ENCODE measurements around the gene ARPC5L. TPM values are rescaled to one million over a fixed set of nuclear protein-coding genes. Genes with fewer than 3 reads are reported as not detected.

ARPC5L gene
- total and polyA plus RNA-seq, 2 of the 13 experiments (the other 11 are each of a cell fraction or from before 2014, with no cell fraction given) = 29.9 to 33.8 TPM

DNA sequence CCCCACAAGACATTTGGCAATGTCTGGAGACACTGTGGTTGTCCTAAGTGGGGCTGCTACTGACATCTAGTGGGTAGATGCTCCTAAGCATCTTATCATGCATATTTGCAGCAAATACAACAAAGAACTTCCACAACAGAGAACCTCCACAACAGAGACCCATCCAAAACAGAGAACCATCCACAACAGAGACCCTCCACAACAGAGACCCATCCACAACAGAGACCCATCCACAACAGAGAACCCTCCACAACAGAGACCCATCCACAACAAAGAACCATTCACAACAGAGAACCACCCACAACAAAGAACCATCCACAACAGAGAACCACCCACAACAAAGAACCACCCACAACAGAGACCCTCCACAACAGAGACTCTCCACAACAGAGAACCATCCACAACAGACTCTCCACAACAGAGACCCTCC is 32.8 kb downstream of the ARPC5L start (continued):
- peak; percentile 21; the same call in 1 of the 2 replicates for TF ChIP-seq RAD21 (CRISPR knock-in tag; IDR thresholded peaks at IDR 0.05)
- TF ChIP-seq GLI4 (CRISPR knock-in tag; IDR thresholded peaks at IDR 0.05; ENCODE audit: borderline replicate concordance) = no peak

DNA sequence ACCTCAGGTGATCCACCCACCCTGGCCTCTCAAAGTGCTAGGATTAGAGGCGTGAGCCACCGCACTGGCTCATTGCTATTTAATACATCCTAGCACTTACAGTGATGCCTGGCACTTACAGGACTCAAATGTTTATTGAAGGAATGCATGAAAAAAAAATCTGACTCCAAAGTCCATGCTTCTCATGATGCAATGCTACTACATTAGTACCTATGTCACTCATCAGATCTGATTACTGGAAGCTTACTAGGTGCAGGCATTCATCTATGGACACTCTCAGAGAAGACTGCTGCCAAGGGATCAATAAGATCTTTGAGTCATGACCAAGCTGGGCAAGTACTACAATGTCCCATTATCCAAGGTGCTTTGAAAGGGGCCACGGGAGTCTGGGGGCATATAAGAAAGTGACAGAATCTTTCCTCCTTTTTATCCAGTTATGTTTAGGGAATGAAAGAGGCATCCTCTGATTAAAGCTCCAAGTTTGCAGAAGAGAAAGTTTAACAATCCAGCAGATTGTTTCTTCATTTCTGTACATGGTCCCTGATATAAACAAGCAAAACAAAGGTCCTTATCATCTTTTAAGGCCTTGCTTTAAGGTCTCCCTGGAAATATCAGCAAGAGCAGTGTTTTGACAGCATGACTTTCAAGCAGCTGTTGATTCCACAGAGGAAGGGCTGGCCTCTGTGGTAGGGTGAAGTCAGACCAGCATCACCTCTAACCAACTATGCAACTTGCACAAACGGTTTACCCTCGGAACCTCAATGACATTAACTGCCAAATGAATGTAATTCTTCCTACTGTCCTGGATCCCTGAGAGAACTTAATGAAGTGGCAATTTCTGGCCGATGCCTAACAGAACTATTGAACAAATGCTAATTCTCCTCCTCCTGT is 35.9 kb downstream of the ARPC5L start:
- H3K4me2 ChIP-seq (ENCODE audit: low read depth, low read length) = peak overlapping the region; percentile 20; the same call in 1 of the 2 replicates
- H3K79me2 ChIP-seq (ENCODE audit: insufficient read depth, low read length) = no peaks in the 10 kb centered on the region
- H4K20me1 ChIP-seq (ENCODE audit: insufficient read depth, low read length) = no peaks in the 10 kb centered on the region
- FAIRE-seq (peak; percentile 76), ATAC-seq (peak; percentile 93), DNase-seq (ENCODE audit: low spot score) (peak; percentile 91)
- H3K4me1 ChIP-seq (ENCODE audit: insufficient read depth, low read length) = peaks cover 23% of the 10 kb centered on the region
- H3K4me3 ChIP-seq (replicated peaks in 1 of 3; ENCODE audit: insufficient read depth in 1 of 3, low read depth in 2 of 3, low read length in 3 of 3) = no peak overlapping the region
- intact Hi-C loops (cut with micrococcal nuclease; ENCODE audit: unreplicated experiment) = no loop called here
- ChIA-PET POLR2A (interaction anchor here (0.6 to 1.7 kb wide), 4 partner anchors 13 to 344 kb away, joined by 3 to 8 read pairs (median 4); partner anchors contain the start of genes HSPA5 and RPL35), CTCF (ENCODE audit: low intra/inter-chr PET ratio, low total read pairs) (no interaction called here)
- H3K9me3 ChIP-seq (ENCODE audit: low read length) = no peaks in the 10 kb centered on the region
- in situ Hi-C loops (cut with HindIII; ENCODE audit: extremely low pct_ligation_motif_present, low pct_unique_long_range_greater_than_20kb) = no loop called here
- H3K36me3 ChIP-seq (replicated peaks in 1 of 2; ENCODE audit: control insufficient read depth in 1 of 2, insufficient read depth in 2 of 2, low read length in 2 of 2) = peaks cover 10 to 32% of the 10 kb centered on the region in 2 experiments; a peak in 4 of 5 replicates
- peak overlapping the region; percentile 67 for H3K27ac ChIP-seq (ENCODE audit: extremely low read length, insufficient read depth, low read length)
- no peak overlapping the region for H2AFZ ChIP-seq (ENCODE audit: low read length)
- peak overlapping the region; percentile 15; the same call in 1 of the 2 replicates for H3K9ac ChIP-seq (ENCODE audit: insufficient read depth, low read depth, low read length)
- BruUV-seq (replicated peaks) = TSS peak; percentile 74
- WGBS (ENCODE audit: low lambda C conversion rate) = 62% methylated on average over 6 of the region's 6 CpGs
- H3K27me3 ChIP-seq (ENCODE audit: control insufficient read depth in 1 of 2, insufficient read depth in 2 of 2, low read length in 2 of 2) = no peaks in the 10 kb centered on the region
- TF ChIP-seq ZNF543 (CRISPR knock-in tag; IDR thresholded peaks at IDR 0.05) = no peak
- no peak for TF ChIP-seq FOXC1 (CRISPR knock-in tag; IDR thresholded peaks at IDR 0.05; ENCODE audit: borderline replicate concordance)
- TF ChIP-seq, protein P1, sequence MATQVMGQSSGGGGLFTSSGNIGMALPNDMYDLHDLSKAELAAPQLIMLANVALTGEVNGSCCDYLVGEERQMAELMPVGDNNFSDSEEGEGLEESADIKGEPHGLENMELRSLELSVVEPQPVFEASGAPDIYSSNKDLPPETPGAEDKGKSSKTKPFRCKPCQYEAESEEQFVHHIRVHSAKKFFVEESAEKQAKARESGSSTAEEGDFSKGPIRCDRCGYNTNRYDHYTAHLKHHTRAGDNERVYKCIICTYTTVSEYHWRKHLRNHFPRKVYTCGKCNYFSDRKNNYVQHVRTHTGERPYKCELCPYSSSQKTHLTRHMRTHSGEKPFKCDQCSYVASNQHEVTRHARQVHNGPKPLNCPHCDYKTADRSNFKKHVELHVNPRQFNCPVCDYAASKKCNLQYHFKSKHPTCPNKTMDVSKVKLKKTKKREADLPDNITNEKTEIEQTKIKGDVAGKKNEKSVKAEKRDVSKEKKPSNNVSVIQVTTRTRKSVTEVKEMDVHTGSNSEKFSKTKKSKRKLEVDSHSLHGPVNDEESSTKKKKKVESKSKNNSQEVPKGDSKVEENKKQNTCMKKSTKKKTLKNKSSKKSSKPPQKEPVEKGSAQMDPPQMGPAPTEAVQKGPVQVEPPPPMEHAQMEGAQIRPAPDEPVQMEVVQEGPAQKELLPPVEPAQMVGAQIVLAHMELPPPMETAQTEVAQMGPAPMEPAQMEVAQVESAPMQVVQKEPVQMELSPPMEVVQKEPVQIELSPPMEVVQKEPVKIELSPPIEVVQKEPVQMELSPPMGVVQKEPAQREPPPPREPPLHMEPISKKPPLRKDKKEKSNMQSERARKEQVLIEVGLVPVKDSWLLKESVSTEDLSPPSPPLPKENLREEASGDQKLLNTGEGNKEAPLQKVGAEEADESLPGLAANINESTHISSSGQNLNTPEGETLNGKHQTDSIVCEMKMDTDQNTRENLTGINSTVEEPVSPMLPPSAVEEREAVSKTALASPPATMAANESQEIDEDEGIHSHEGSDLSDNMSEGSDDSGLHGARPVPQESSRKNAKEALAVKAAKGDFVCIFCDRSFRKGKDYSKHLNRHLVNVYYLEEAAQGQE (IDR thresholded peaks at IDR 0.05; ENCODE audit: borderline replicate concordance in 1 of 2, low read depth in 1 of 2, low read length in 2 of 2) = no peak
- TF ChIP-seq ZNF530 (CRISPR knock-in tag; IDR thresholded peaks at IDR 0.05; ENCODE audit: low read depth) = no peak
- TF ChIP-seq, protein P2, sequence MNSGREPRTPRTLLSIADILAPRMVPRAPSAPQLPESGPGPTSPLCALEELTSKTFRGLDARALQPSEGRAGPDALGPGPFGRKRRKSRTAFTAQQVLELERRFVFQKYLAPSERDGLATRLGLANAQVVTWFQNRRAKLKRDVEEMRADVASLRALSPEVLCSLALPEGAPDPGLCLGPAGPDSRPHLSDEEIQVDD (CRISPR knock-in tag; IDR thresholded peaks at IDR 0.05; ENCODE audit: borderline replicate concordance) = no peak
- peak; percentile 43; the same call in 1 of the 2 replicates for TF ChIP-seq HDAC2 (CRISPR knock-in tag; IDR thresholded peaks at IDR 0.05)
- TF ChIP-seq, protein P3, sequence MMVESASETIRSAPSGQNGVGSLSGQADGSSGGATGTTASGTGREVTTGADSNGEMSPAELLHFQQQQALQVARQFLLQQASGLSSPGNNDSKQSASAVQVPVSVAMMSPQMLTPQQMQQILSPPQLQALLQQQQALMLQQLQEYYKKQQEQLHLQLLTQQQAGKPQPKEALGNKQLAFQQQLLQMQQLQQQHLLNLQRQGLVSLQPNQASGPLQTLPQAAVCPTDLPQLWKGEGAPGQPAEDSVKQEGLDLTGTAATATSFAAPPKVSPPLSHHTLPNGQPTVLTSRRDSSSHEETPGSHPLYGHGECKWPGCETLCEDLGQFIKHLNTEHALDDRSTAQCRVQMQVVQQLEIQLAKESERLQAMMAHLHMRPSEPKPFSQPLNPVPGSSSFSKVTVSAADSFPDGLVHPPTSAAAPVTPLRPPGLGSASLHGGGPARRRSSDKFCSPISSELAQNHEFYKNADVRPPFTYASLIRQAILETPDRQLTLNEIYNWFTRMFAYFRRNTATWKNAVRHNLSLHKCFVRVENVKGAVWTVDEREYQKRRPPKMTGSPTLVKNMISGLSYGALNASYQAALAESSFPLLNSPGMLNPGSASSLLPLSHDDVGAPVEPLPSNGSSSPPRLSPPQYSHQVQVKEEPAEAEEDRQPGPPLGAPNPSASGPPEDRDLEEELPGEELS (CRISPR knock-in tag; IDR thresholded peaks at IDR 0.05) = no peak
- TF ChIP-seq ZNF546 (CRISPR knock-in tag; conservative IDR thresholded peaks at IDR 0.05) = no peak
- TF ChIP-seq MEIS1 (CRISPR knock-in tag; IDR thresholded peaks at IDR 0.05; ENCODE audit: borderline replicate concordance) = no peak
- TF ChIP-seq KDM1A (CRISPR knock-in tag; IDR thresholded peaks at IDR 0.05) = 0 out of 2 replicates have a peak, but pooled peaks have one; percentile 36
